Measurements from ENCODE around the gene DBP. TPM values are rescaled to one million over a fixed set of nuclear protein-coding genes. Genes with fewer than 3 reads are reported as not detected.

DBP gene
- total RNA-seq, 1 donor from 2014 or later, result 3.9 TPM

GRCh38 chr19:48664476-48664875 is 27.3 kb upstream of the DBP start:
- H3K9me3 Mint-ChIP-seq (ENCODE audit: low read depth), result no peaks in the 10 kb centered on the region
- H3K4me3 Mint-ChIP-seq (ENCODE audit: unreplicated experiment), result no peak overlapping the region
- no peak overlapping the region for H3K27ac Mint-ChIP-seq (ENCODE audit: unreplicated experiment)
- peaks cover 5% of the 10 kb centered on the region for H3K4me1 Mint-ChIP-seq (ENCODE audit: low read depth)
- no peaks in the 10 kb centered on the region for H3K36me3 Mint-ChIP-seq (ENCODE audit: low read depth)
- H3K27me3 Mint-ChIP-seq (ENCODE audit: low read depth), result no peaks in the 10 kb centered on the region
- DNase-seq (ENCODE audit: low spot score), result no peak
- TF ChIP-seq CTCF (IDR thresholded peaks at IDR 0.05), result no peak

- no peak overlapping the region for H3K4me3 Mint-ChIP-seq (ENCODE audit: unreplicated experiment)
- H3K36me3 Mint-ChIP-seq (ENCODE audit: low read depth), result no peaks in the 10 kb centered on the region
- no peaks in the 10 kb centered on the region for H3K27me3 Mint-ChIP-seq (ENCODE audit: low read depth)
- no peak for TF ChIP-seq CTCF (IDR thresholded peaks at IDR 0.05)
- H3K9me3 Mint-ChIP-seq (ENCODE audit: low read depth), result no peaks in the 10 kb centered on the region
- H3K4me1 Mint-ChIP-seq (ENCODE audit: low read depth), result peaks cover 5% of the 10 kb centered on the region
- no peak overlapping the region for H3K27ac Mint-ChIP-seq (ENCODE audit: unreplicated experiment)
- no peak for DNase-seq (ENCODE audit: low spot score)
Measured at GRCh38 chr19:48663667-48664066, 26.5 kb upstream of the DBP start.

- Mint-ChIP-seq H3K9me3 (ENCODE audit: low read depth) (no peaks in the 10 kb centered on the region), H3K4me3 (ENCODE audit: unreplicated experiment) (no peak overlapping the region), H3K27ac (ENCODE audit: unreplicated experiment) (no peak overlapping the region), H3K36me3 (ENCODE audit: low read depth) (no peaks in the 10 kb centered on the region), H3K4me1 (ENCODE audit: low read depth) (peaks cover 11% of the 10 kb centered on the region), H3K27me3 (ENCODE audit: low read depth) (no peaks in the 10 kb centered on the region)
- no peak for DNase-seq (ENCODE audit: low spot score)
- TF ChIP-seq CTCF (IDR thresholded peaks at IDR 0.05), result no peak
Measured at GRCh38 chr19:48661711-48662090, 24.5 kb upstream of the DBP start.

GRCh38 chr19:48660852-48661710 is 23.9 kb upstream of the DBP start:
- H3K27ac Mint-ChIP-seq (ENCODE audit: unreplicated experiment), result no peak overlapping the region
- TF ChIP-seq CTCF (IDR thresholded peaks at IDR 0.05), result no peak
- no peaks in the 10 kb centered on the region for H3K27me3 Mint-ChIP-seq (ENCODE audit: low read depth)
- H3K4me3 Mint-ChIP-seq (ENCODE audit: unreplicated experiment), result no peak overlapping the region
- no peaks in the 10 kb centered on the region for H3K36me3 Mint-ChIP-seq (ENCODE audit: low read depth)
- H3K4me1 Mint-ChIP-seq (ENCODE audit: low read depth), result peaks cover 13% of the 10 kb centered on the region
- H3K9me3 Mint-ChIP-seq (ENCODE audit: low read depth), result no peaks in the 10 kb centered on the region
- no peak for DNase-seq (ENCODE audit: low spot score)

- no peaks in the 10 kb centered on the region for H3K27me3 Mint-ChIP-seq (ENCODE audit: low read depth)
- no peak for DNase-seq (ENCODE audit: low spot score)
- no peak overlapping the region for H3K27ac Mint-ChIP-seq (ENCODE audit: unreplicated experiment)
- H3K4me1 Mint-ChIP-seq (ENCODE audit: low read depth), result peaks cover 13% of the 10 kb centered on the region
- H3K9me3 Mint-ChIP-seq (ENCODE audit: low read depth), result no peaks in the 10 kb centered on the region
- H3K36me3 Mint-ChIP-seq (ENCODE audit: low read depth), result no peaks in the 10 kb centered on the region
- no peak for TF ChIP-seq CTCF (IDR thresholded peaks at IDR 0.05)
- H3K4me3 Mint-ChIP-seq (ENCODE audit: unreplicated experiment), result no peak overlapping the region
Measured at GRCh38 chr19:48659768-48660167, 22.6 kb upstream of the DBP start.

Measured in chondrocyte (in vitro differentiated cells).